Activated naive CD8-positive, alpha-beta T cell (primary cell): Measurements from ENCODE around the gene USP24.
"Not testable (repeated sequence)": the region's sequence is repeated elsewhere in the genome, so short reads cannot be mapped to it uniquely, and the experiment has no call there.

Experiments used
- H3K27ac Mint-ChIP-seq: one replicate; pipeline ENCODE4 v1.8.0; 2021; ENCODE audit warnings: mixed read lengths
- H3K27me3 Mint-ChIP-seq: one replicate; pipeline ENCODE4 v1.8.0; 2021; ENCODE audit warnings: mixed read lengths
- H3K36me3 Mint-ChIP-seq: one replicate; pipeline ENCODE4 v1.8.0; 2021; ENCODE audit warnings: mixed read lengths
- H3K4me1 Mint-ChIP-seq: one replicate; pipeline ENCODE4 v1.8.0; 2021; ENCODE audit warnings: low read depth, mixed read lengths
- H3K4me3 Mint-ChIP-seq: one replicate; pipeline ENCODE4 v1.8.0; 2021; ENCODE audit warnings: mild to moderate bottlenecking, mixed read lengths
- H3K9me3 Mint-ChIP-seq: one replicate; pipeline ENCODE4 v1.8.0; 2021; ENCODE audit warnings: low read depth, mixed read lengths

USP24 gene

GRCh38 chr1:55213151-55213884, 1.8 kb downstream of the USP24 start:
- Mint-ChIP-seq H3K4me3 (peak overlapping the region; percentile 89), H3K27me3 (no peaks in the 10 kb centered on the region), H3K9me3 (no peaks in the 10 kb centered on the region), H3K36me3 (no peaks in the 10 kb centered on the region), H3K27ac (peak overlapping the region; percentile 91), H3K4me1 (peaks cover 75% of the 10 kb centered on the region)

- H3K4me1 Mint-ChIP-seq = peaks cover 74% of the 10 kb centered on the region
- no peaks in the 10 kb centered on the region for H3K27me3 Mint-ChIP-seq
- H3K4me3 Mint-ChIP-seq = peak overlapping the region; percentile 89
- no peaks in the 10 kb centered on the region for H3K9me3 Mint-ChIP-seq
- H3K27ac Mint-ChIP-seq = peak overlapping the region; percentile 59
- H3K36me3 Mint-ChIP-seq = no peaks in the 10 kb centered on the region
Observed at GRCh38 chr1:55212349-55213150, 2.6 kb downstream of the USP24 start.

- H3K9me3 Mint-ChIP-seq = no peaks in the 10 kb centered on the region
- no peaks in the 10 kb centered on the region for H3K27me3 Mint-ChIP-seq
Observed at GRCh38 chr1:55211863-55212262, 3.3 kb downstream of the USP24 start.

GRCh38 chr1:55210990-55211801, 4.0 kb downstream of the USP24 start:
- Mint-ChIP-seq H3K4me3 (peak overlapping the region; percentile 63), H3K27ac (peak overlapping the region; percentile 67), H3K4me1 (peaks cover 75% of the 10 kb centered on the region), H3K27me3 (no peaks in the 10 kb centered on the region), H3K9me3 (no peaks in the 10 kb centered on the region), H3K36me3 (no peaks in the 10 kb centered on the region)

More at GRCh38 chr1:55211863-55212262, 3.3 kb downstream of the USP24 start:
- peak overlapping the region; percentile 72 for H3K27ac Mint-ChIP-seq
- peaks cover 75% of the 10 kb centered on the region for H3K4me1 Mint-ChIP-seq
- peak overlapping the region; percentile 89 for H3K4me3 Mint-ChIP-seq
- no peaks in the 10 kb centered on the region for H3K36me3 Mint-ChIP-seq

GRCh38 chr1:55209247-55209646, 5.9 kb downstream of the USP24 start:
- no peaks in the 10 kb centered on the region for H3K27me3 Mint-ChIP-seq
- H3K4me1 Mint-ChIP-seq = peaks cover 85% of the 10 kb centered on the region
- peak overlapping the region; percentile 67 for H3K27ac Mint-ChIP-seq
- no peaks in the 10 kb centered on the region for H3K9me3 Mint-ChIP-seq
- H3K4me3 Mint-ChIP-seq = peak overlapping the region; percentile 12
- peaks cover 2% of the 10 kb centered on the region for H3K36me3 Mint-ChIP-seq

- H3K9me3 Mint-ChIP-seq = no peaks in the 10 kb centered on the region
- no peak overlapping the region for H3K4me3 Mint-ChIP-seq
- peaks cover 2% of the 10 kb centered on the region for H3K36me3 Mint-ChIP-seq
- no peaks in the 10 kb centered on the region for H3K27me3 Mint-ChIP-seq
- H3K4me1 Mint-ChIP-seq = peaks cover 81% of the 10 kb centered on the region
- peak overlapping the region; percentile 66 for H3K27ac Mint-ChIP-seq
Observed at GRCh38 chr1:55206210-55206609, 9.0 kb downstream of the USP24 start.

GRCh38 chr1:55204997-55205396, 10.2 kb downstream of the USP24 start:
- no peaks in the 10 kb centered on the region for H3K27me3 Mint-ChIP-seq
- H3K27ac Mint-ChIP-seq = peak overlapping the region; percentile 47
- peaks cover 79% of the 10 kb centered on the region for H3K4me1 Mint-ChIP-seq
- peaks cover 6% of the 10 kb centered on the region for H3K36me3 Mint-ChIP-seq
- H3K9me3 Mint-ChIP-seq = no peaks in the 10 kb centered on the region
- H3K4me3 Mint-ChIP-seq = peak overlapping the region; percentile 14

- Mint-ChIP-seq H3K4me3 (no peak overlapping the region), H3K27me3 (no peaks in the 10 kb centered on the region), H3K4me1 (peaks cover 78% of the 10 kb centered on the region), H3K27ac (no peak overlapping the region), H3K9me3 (no peaks in the 10 kb centered on the region), H3K36me3 (peaks cover 16% of the 10 kb centered on the region)
Observed at GRCh38 chr1:55203064-55203463, 12.1 kb downstream of the USP24 start.

GRCh38 chr1:55200667-55201066, 14.5 kb downstream of the USP24 start:
- Mint-ChIP-seq H3K27ac (peak overlapping the region; percentile 83), H3K36me3 (peaks cover 16% of the 10 kb centered on the region), H3K4me1 (peaks cover 81% of the 10 kb centered on the region), H3K27me3 (no peaks in the 10 kb centered on the region), H3K9me3 (no peaks in the 10 kb centered on the region), H3K4me3 (peak overlapping the region; percentile 6)

GRCh38 chr1:55199735-55200134, 15.4 kb downstream of the USP24 start:
- peaks cover 85% of the 10 kb centered on the region for H3K4me1 Mint-ChIP-seq
- not testable (repeated sequence) for H3K4me3 Mint-ChIP-seq, H3K9me3 Mint-ChIP-seq, H3K27me3 Mint-ChIP-seq, H3K27ac Mint-ChIP-seq
- peaks cover 19% of the 10 kb centered on the region for H3K36me3 Mint-ChIP-seq

GRCh38 chr1:55198044-55198443, 17.1 kb downstream of the USP24 start:
- H3K36me3 Mint-ChIP-seq = peaks cover 21% of the 10 kb centered on the region
- H3K9me3 Mint-ChIP-seq = no peaks in the 10 kb centered on the region
- H3K4me3 Mint-ChIP-seq = no peak overlapping the region
- H3K4me1 Mint-ChIP-seq = peaks cover 83% of the 10 kb centered on the region
- H3K27ac Mint-ChIP-seq = no peak overlapping the region
- H3K27me3 Mint-ChIP-seq = no peaks in the 10 kb centered on the region

GRCh38 chr1:55197099-55197498, 18.1 kb downstream of the USP24 start:
- Mint-ChIP-seq H3K4me3 (no peak overlapping the region), H3K36me3 (peaks cover 21% of the 10 kb centered on the region), H3K27ac (peak overlapping the region; percentile 64), H3K27me3 (no peaks in the 10 kb centered on the region), H3K4me1 (peaks cover 83% of the 10 kb centered on the region), H3K9me3 (no peaks in the 10 kb centered on the region)

- peaks cover 21% of the 10 kb centered on the region for H3K36me3 Mint-ChIP-seq
- no peaks in the 10 kb centered on the region for H3K27me3 Mint-ChIP-seq
- no peaks in the 10 kb centered on the region for H3K9me3 Mint-ChIP-seq
- peaks cover 83% of the 10 kb centered on the region for H3K4me1 Mint-ChIP-seq
- H3K27ac Mint-ChIP-seq = peak overlapping the region; percentile 64
- peak overlapping the region; percentile 24 for H3K4me3 Mint-ChIP-seq
Observed at GRCh38 chr1:55196433-55197035, 18.6 kb downstream of the USP24 start.

GRCh38 chr1:55195521-55196233, 19.5 kb downstream of the USP24 start:
- Mint-ChIP-seq H3K27me3 (no peaks in the 10 kb centered on the region), H3K36me3 (peaks cover 18% of the 10 kb centered on the region), H3K4me3 (no peak overlapping the region), H3K27ac (peak overlapping the region; percentile 64), H3K4me1 (peaks cover 77% of the 10 kb centered on the region), H3K9me3 (no peaks in the 10 kb centered on the region)
